Measurements from ENCODE around the gene ITGAE.

ITGAE gene

GRCh38 chr17:3765981-3766380 is 35.0 kb downstream of the ITGAE start:
- Mint-ChIP-seq H3K27ac (peak overlapping the region; percentile 76), H3K36me3 (ENCODE audit: low read depth) (peaks cover 2% of the 10 kb centered on the region), H3K9me3 (no peaks in the 10 kb centered on the region), H3K4me1 (peaks cover 81% of the 10 kb centered on the region), H3K27me3 (peaks cover 21% of the 10 kb centered on the region), H3K4me3 (no peak overlapping the region)
- ATAC-seq (no peak), DNase-seq (no peak)

- Mint-ChIP-seq H3K27me3 (peaks cover 22% of the 10 kb centered on the region), H3K9me3 (peaks cover 11% of the 10 kb centered on the region), H3K36me3 (ENCODE audit: low read depth) (peaks cover 15% of the 10 kb centered on the region), H3K4me1 (peaks cover 62% of the 10 kb centered on the region), H3K4me3 (peak overlapping the region; percentile 60), H3K27ac (peak overlapping the region; percentile 76)
- DNase-seq (no peak), ATAC-seq (no peak)
Observed at GRCh38 chr17:3763777-3764170, 37.2 kb downstream of the ITGAE start.

GRCh38 chr17:3762922-3763776 is 37.8 kb downstream of the ITGAE start:
- H3K27me3 Mint-ChIP-seq, result peaks cover 17% of the 10 kb centered on the region
- peak overlapping the region; percentile 60 for H3K4me3 Mint-ChIP-seq
- H3K27ac Mint-ChIP-seq, result peak overlapping the region; percentile 76
- DNase-seq (peak; percentile 56), ATAC-seq (peak; percentile 73)
- H3K36me3 Mint-ChIP-seq (ENCODE audit: low read depth), result peaks cover 13% of the 10 kb centered on the region
- peaks cover 11% of the 10 kb centered on the region for H3K9me3 Mint-ChIP-seq
- H3K4me1 Mint-ChIP-seq, result peaks cover 55% of the 10 kb centered on the region

GRCh38 chr17:3761918-3762380 is 39.0 kb downstream of the ITGAE start:
- peaks cover 13% of the 10 kb centered on the region for H3K36me3 Mint-ChIP-seq (ENCODE audit: low read depth)
- DNase-seq (no peak), ATAC-seq (no peak)
- no peak overlapping the region for H3K27ac Mint-ChIP-seq
- H3K4me1 Mint-ChIP-seq, result peaks cover 49% of the 10 kb centered on the region
- H3K9me3 Mint-ChIP-seq, result peaks cover 11% of the 10 kb centered on the region
- no peak overlapping the region for H3K4me3 Mint-ChIP-seq
- peaks cover 17% of the 10 kb centered on the region for H3K27me3 Mint-ChIP-seq

- H3K27me3 Mint-ChIP-seq, result peaks cover 17% of the 10 kb centered on the region
- no peak for ATAC-seq
- peaks cover 13% of the 10 kb centered on the region for H3K36me3 Mint-ChIP-seq (ENCODE audit: low read depth)
- H3K27ac Mint-ChIP-seq, result peak overlapping the region; percentile 3
- DNase-seq, result no peak
- peaks cover 44% of the 10 kb centered on the region for H3K4me1 Mint-ChIP-seq
- H3K4me3 Mint-ChIP-seq, result no peak overlapping the region
- H3K9me3 Mint-ChIP-seq, result peaks cover 11% of the 10 kb centered on the region
Observed at GRCh38 chr17:3761036-3761917, 39.7 kb downstream of the ITGAE start.

GRCh38 chr17:3759597-3760216 is 41.3 kb downstream of the ITGAE start:
- ATAC-seq, result no peak
- DNase-seq, result no peak
- Mint-ChIP-seq H3K4me3 (no peak overlapping the region), H3K27me3 (peaks cover 12% of the 10 kb centered on the region), H3K9me3 (peaks cover 11% of the 10 kb centered on the region), H3K4me1 (peaks cover 32% of the 10 kb centered on the region), H3K27ac (no peak overlapping the region), H3K36me3 (ENCODE audit: low read depth) (peaks cover 13% of the 10 kb centered on the region)

- H3K4me3 Mint-ChIP-seq, result no peak overlapping the region
- peaks cover 11% of the 10 kb centered on the region for H3K9me3 Mint-ChIP-seq
- H3K36me3 Mint-ChIP-seq (ENCODE audit: low read depth), result peaks cover 11% of the 10 kb centered on the region
- peaks cover 6% of the 10 kb centered on the region for H3K27me3 Mint-ChIP-seq
- no peak overlapping the region for H3K27ac Mint-ChIP-seq
- DNase-seq (no peak), ATAC-seq (no peak)
- peaks cover 20% of the 10 kb centered on the region for H3K4me1 Mint-ChIP-seq
Observed at GRCh38 chr17:3755335-3756030, 45.5 kb downstream of the ITGAE start.

- peaks cover 6% of the 10 kb centered on the region for H3K9me3 Mint-ChIP-seq
- peaks cover 4% of the 10 kb centered on the region for H3K27me3 Mint-ChIP-seq
- no peak overlapping the region for H3K27ac Mint-ChIP-seq
- no peak overlapping the region for H3K4me3 Mint-ChIP-seq
- peak; percentile 68 for DNase-seq
- H3K4me1 Mint-ChIP-seq, result peaks cover 26% of the 10 kb centered on the region
- peaks cover 6% of the 10 kb centered on the region for H3K36me3 Mint-ChIP-seq (ENCODE audit: low read depth)
- ATAC-seq, result peak; percentile 71
Observed at GRCh38 chr17:3754458-3755334, 46.3 kb downstream of the ITGAE start.

GRCh38 chr17:3754066-3754457 is 46.9 kb downstream of the ITGAE start:
- H3K4me1 Mint-ChIP-seq, result peaks cover 29% of the 10 kb centered on the region
- no peak overlapping the region for H3K27ac Mint-ChIP-seq
- no peaks in the 10 kb centered on the region for H3K36me3 Mint-ChIP-seq (ENCODE audit: low read depth)
- H3K27me3 Mint-ChIP-seq, result peaks cover 4% of the 10 kb centered on the region
- DNase-seq (no peak), ATAC-seq (no peak)
- H3K4me3 Mint-ChIP-seq, result no peak overlapping the region
- H3K9me3 Mint-ChIP-seq, result peaks cover under 1% of the 10 kb centered on the region

- peaks cover 4% of the 10 kb centered on the region for H3K27me3 Mint-ChIP-seq
- no peaks in the 10 kb centered on the region for H3K9me3 Mint-ChIP-seq
- H3K36me3 Mint-ChIP-seq (ENCODE audit: low read depth), result no peaks in the 10 kb centered on the region
- no peak overlapping the region for H3K4me3 Mint-ChIP-seq
- H3K4me1 Mint-ChIP-seq, result peaks cover 33% of the 10 kb centered on the region
- DNase-seq, result no peak
- ATAC-seq, result no peak
- H3K27ac Mint-ChIP-seq, result no peak overlapping the region
Observed at GRCh38 chr17:3753624-3754023, 47.4 kb downstream of the ITGAE start.

GRCh38 chr17:3751836-3752235 is 49.2 kb downstream of the ITGAE start:
- H3K27ac Mint-ChIP-seq, result no peak overlapping the region

GRCh38 chr17:3750926-3751325 is 50.1 kb downstream of the ITGAE start:
- Mint-ChIP-seq H3K4me1 (peaks cover 33% of the 10 kb centered on the region), H3K27ac (no peak overlapping the region), H3K9me3 (no peaks in the 10 kb centered on the region), H3K27me3 (peaks cover 2% of the 10 kb centered on the region), H3K4me3 (no peak overlapping the region), H3K36me3 (ENCODE audit: low read depth) (no peaks in the 10 kb centered on the region)
- DNase-seq (no peak), ATAC-seq (peak; percentile 74)

More at GRCh38 chr17:3751836-3752235, 49.2 kb downstream of the ITGAE start:
- H3K4me1 Mint-ChIP-seq, result peaks cover 33% of the 10 kb centered on the region
- H3K27me3 Mint-ChIP-seq, result peaks cover 2% of the 10 kb centered on the region
- no peaks in the 10 kb centered on the region for H3K36me3 Mint-ChIP-seq (ENCODE audit: low read depth)
- no peaks in the 10 kb centered on the region for H3K9me3 Mint-ChIP-seq
- no peak for DNase-seq
- no peak for ATAC-seq
- H3K4me3 Mint-ChIP-seq, result no peak overlapping the region

GRCh38 chr17:3750296-3750695 is 50.7 kb downstream of the ITGAE start:
- no peak overlapping the region for H3K4me3 Mint-ChIP-seq
- DNase-seq (no peak), ATAC-seq (no peak)
- H3K9me3 Mint-ChIP-seq, result no peaks in the 10 kb centered on the region
- no peaks in the 10 kb centered on the region for H3K36me3 Mint-ChIP-seq (ENCODE audit: low read depth)
- peaks cover 2% of the 10 kb centered on the region for H3K27me3 Mint-ChIP-seq
- H3K4me1 Mint-ChIP-seq, result peaks cover 29% of the 10 kb centered on the region
- no peak overlapping the region for H3K27ac Mint-ChIP-seq

Measured in activated naive CD8-positive, alpha-beta T cell treated with anti-CD3 and anti-CD28 coated beads, Interleukin-2, amount 50 U/mL, for 24 hours (primary cell).